ENCODE measurements around the gene HYPK. TPM values are rescaled to one million over a fixed set of nuclear protein-coding genes. Genes with fewer than 3 reads are reported as not detected.

The HYPK gene
- total and polyA plus RNA-seq, 4 donors, result 7.1 to 24.6 (median 12.8) TPM

DNA sequence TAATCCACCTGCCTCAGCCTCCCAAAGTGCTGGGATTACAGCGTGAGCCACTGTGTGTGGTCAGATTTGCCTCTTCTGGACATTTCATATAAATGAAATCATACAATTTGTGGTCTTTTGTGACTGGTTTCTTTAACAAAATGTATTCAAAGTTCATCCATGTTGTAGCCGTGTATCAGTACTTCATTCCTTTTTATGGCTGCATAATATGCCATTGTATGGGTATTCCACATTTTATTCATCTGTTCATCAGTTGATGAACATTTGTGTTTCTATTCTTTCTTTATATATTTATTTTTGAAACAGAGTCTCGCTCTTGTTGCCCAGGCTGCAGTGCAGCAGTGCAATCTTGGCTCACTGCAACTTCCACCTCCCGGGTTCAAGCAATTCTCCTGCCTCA lies 52.2 kb downstream of the HYPK start:
- no peaks in the 10 kb centered on the region for H3K27me3 ChIP-seq (ENCODE audit: control insufficient read depth in 3 of 3, insufficient read depth in 3 of 3, low read length in 2 of 3)
- H3K4me3 ChIP-seq, result no peak overlapping the region
- H3K36me3 ChIP-seq (ENCODE audit: control insufficient read depth in 4 of 4, insufficient read depth in 4 of 4, low read length in 4 of 4), result peaks cover 0 to 4% (median 3%) of the 10 kb centered on the region in 4 donors
- H3K9ac ChIP-seq (ENCODE audit: insufficient read depth in 1 of 2, low read length in 2 of 2), result no peak overlapping the region
- TF ChIP-seq, protein P1, sequence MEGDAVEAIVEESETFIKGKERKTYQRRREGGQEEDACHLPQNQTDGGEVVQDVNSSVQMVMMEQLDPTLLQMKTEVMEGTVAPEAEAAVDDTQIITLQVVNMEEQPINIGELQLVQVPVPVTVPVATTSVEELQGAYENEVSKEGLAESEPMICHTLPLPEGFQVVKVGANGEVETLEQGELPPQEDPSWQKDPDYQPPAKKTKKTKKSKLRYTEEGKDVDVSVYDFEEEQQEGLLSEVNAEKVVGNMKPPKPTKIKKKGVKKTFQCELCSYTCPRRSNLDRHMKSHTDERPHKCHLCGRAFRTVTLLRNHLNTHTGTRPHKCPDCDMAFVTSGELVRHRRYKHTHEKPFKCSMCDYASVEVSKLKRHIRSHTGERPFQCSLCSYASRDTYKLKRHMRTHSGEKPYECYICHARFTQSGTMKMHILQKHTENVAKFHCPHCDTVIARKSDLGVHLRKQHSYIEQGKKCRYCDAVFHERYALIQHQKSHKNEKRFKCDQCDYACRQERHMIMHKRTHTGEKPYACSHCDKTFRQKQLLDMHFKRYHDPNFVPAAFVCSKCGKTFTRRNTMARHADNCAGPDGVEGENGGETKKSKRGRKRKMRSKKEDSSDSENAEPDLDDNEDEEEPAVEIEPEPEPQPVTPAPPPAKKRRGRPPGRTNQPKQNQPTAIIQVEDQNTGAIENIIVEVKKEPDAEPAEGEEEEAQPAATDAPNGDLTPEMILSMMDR (IDR thresholded peaks at IDR 0.05; ENCODE audit: control extremely low read depth, extremely low read depth), result no peak
- no peaks in the 10 kb centered on the region for H3K9me3 ChIP-seq (ENCODE audit: control insufficient read depth in 4 of 4, insufficient read depth in 3 of 4, low read length in 3 of 4)
- no peak for DNase-seq
- WGBS, 2 donors, result 97% methylated on average over 4 of the region's 4 CpGs
- H3K27ac ChIP-seq (ENCODE audit: low read depth in 1 of 2, low read length in 1 of 2), result no peak overlapping the region
- no peak for ATAC-seq (ENCODE audit: insufficient read depth, low FRiP score)
- H3K4me1 ChIP-seq (ENCODE audit: control insufficient read depth in 5 of 5, insufficient read depth in 5 of 5, low read length in 5 of 5), result peaks cover 0 to 1% (median 0%) of the 10 kb centered on the region in 5 donors

Small RNA genes within 50 kb of the gene (small RNA-seq; reads per million reads assigned to genes)
- not detected for gene MIR1282 (ENCODE audit: low replicate concordance)

Other genes with a start within 250 kb of the HYPK start
- 10 to 100 TPM; 23.9 to 40.2 TPM for gene PPIP5K1, start 210.4 kb upstream of the HYPK start, total RNA-seq
- gene PPIP5K1, start 210.4 kb upstream of the HYPK start, polyA plus RNA-seq, result 1 to 10 TPM; 8.0 to 8.9 TPM
- 1 to 10 TPM in 1 of 2 donors, not detected in 1; 6.9 TPM for gene CKMT1B, start 206.6 kb upstream of the HYPK start, total RNA-seq
- 1 to 10 TPM; 2.6 to 4.2 TPM for gene CKMT1B, start 206.6 kb upstream of the HYPK start, polyA plus RNA-seq
- 1 to 10 TPM in 1 of 2 donors, under 1 TPM in 1; 0.40 to 1.0 TPM for gene STRC, start 181.8 kb upstream of the HYPK start, total RNA-seq
- gene STRC, start 181.8 kb upstream of the HYPK start, polyA plus RNA-seq, result under 1 TPM; 0.03 to 0.28 TPM
- 1 to 10 TPM; 1.8 to 5.6 TPM for gene CATSPER2, start 151.8 kb upstream of the HYPK start, total RNA-seq
- 1 to 10 TPM; 2.9 to 4.2 TPM for gene CATSPER2, start 151.8 kb upstream of the HYPK start, polyA plus RNA-seq
- 1 to 10 TPM in 1 of 2 donors, under 1 TPM in 1; 0.46 to 6.8 TPM for gene CKMT1A, start 106.7 kb upstream of the HYPK start, total RNA-seq
- 1 to 10 TPM; 3.1 to 5.0 TPM for gene CKMT1A, start 106.7 kb upstream of the HYPK start, polyA plus RNA-seq
- 100 to 1,000 TPM; 235 to 580 TPM for gene PDIA3, start 54.2 kb upstream of the HYPK start, total RNA-seq
- gene PDIA3, start 54.2 kb upstream of the HYPK start, polyA plus RNA-seq, result 100 to 1,000 TPM; 365 to 404 TPM
- 10 to 100 TPM in 1 of 2 donors, 1 to 10 TPM in 1; 4.8 to 15.5 TPM for gene ELL3, start 23.6 kb upstream of the HYPK start, total RNA-seq
- gene ELL3, start 23.6 kb upstream of the HYPK start, polyA plus RNA-seq, result 1 to 10 TPM; 3.6 to 4.2 TPM
- gene SERF2, start 8.3 kb upstream of the HYPK start, total RNA-seq, result 100 to 1,000 TPM; 334 to 924 TPM
- 1,000 to 10,000 TPM; 2,106 to 3,331 TPM for gene SERF2, start 8.3 kb upstream of the HYPK start, polyA plus RNA-seq
- gene SERINC4, start 379 bp upstream of the HYPK start, total RNA-seq, result under 1 TPM in 1 of 2 donors, not detected in 1; 0.18 TPM
- under 1 TPM; 0.24 to 0.46 TPM for gene SERINC4, start 379 bp upstream of the HYPK start, polyA plus RNA-seq
- gene MFAP1, start 24.1 kb downstream of the HYPK start, total RNA-seq, result 10 to 100 TPM; 16.1 to 17.4 TPM
- 10 to 100 TPM; 12.5 to 21.8 TPM for gene MFAP1, start 24.1 kb downstream of the HYPK start, polyA plus RNA-seq
- 1 to 10 TPM; 5.6 to 6.2 TPM for gene WDR76, start 26.4 kb downstream of the HYPK start, total RNA-seq
- gene WDR76, start 26.4 kb downstream of the HYPK start, polyA plus RNA-seq, result 1 to 10 TPM; 2.4 to 2.6 TPM